PC-9 (cell line): ENCODE results near the gene DPPA3. TPM values are rescaled to one million over a fixed set of nuclear protein-coding genes. Genes with fewer than 3 reads are reported as not detected.

Source experiments
- Bru-seq: library from RNA; stranded (reverse); fragments of 400-500 nt; gene quantifications from one replicate; lab custom pipeline; 2021; lab: Mats Ljungman, UMichigan
- BruChase-seq, 2 experiments: library from RNA; stranded (reverse); fragments of 400-500 nt; gene quantifications; one replicate each; lab custom pipeline; 2021; lab: Mats Ljungman, UMichigan
- BruUV-seq: library from RNA; stranded (reverse); fragments of 400-500 nt; replicated peaks from 2 replicates; lab custom pipeline; 2021; lab: Mats Ljungman, UMichigan
- CTCF ChIA-PET: fragments of 300-600 bp; sonication (Branson Sonifier 250); formaldehyde crosslinking; loops from one replicate; lab custom pipeline; 2022; ENCODE audit warnings: antibody characterized with exemption; lab: Charles Lee
- POLR2A ChIA-PET: fragments of 300-600 bp; sonication (Branson Sonifier 250); formaldehyde crosslinking; loops from one replicate; lab custom pipeline; 2022; ENCODE audit warnings: antibody characterized with exemption; ENCODE audit not compliant: unreplicated experiment; lab: Charles Lee
- DNase-seq, 2 experiments: peaks; one replicate each; pipeline versions ENCODE4 v3.0.0 to v3.0.0-alpha.2; 2015 to 2022; ENCODE audit warnings: mixed read lengths in 1 of 2
- H2AFZ ChIP-seq: fragments of 200-600 bp; sonication (generic); 2 replicates; pipeline ENCODE4 v1.8.1; 2017; ENCODE audit warnings: antibody characterized with exemption
- H3F3A ChIP-seq: fragments of 200-600 bp; sonication (generic); 2 replicates; pipeline ENCODE4 v1.8.1; 2017; ENCODE audit warnings: antibody characterized with exemption, mild to moderate bottlenecking, low read depth; ENCODE audit not compliant: insufficient read depth
- H3K27ac ChIP-seq: fragments of 200-600 bp; sonication (generic); 2 replicates; pipeline ENCODE4 v1.6.1; 2016; ENCODE audit warnings: mixed run types
- H3K27me3 ChIP-seq: fragments of 200-600 bp; sonication (generic); 2 replicates; pipeline ENCODE4 v1.6.1; 2016; ENCODE audit warnings: low read depth, mixed run types; ENCODE audit not compliant: insufficient read depth
- H3K36me3 ChIP-seq: fragments of 200-600 bp; sonication (generic); 2 replicates; pipeline ENCODE4 v1.6.1; 2016; ENCODE audit warnings: low read depth, mixed run types
- H3K4me1 ChIP-seq: fragments of 200-600 bp; sonication (generic); replicated peaks from 2 replicates; pipeline ENCODE4 v1.6.1; 2016; ENCODE audit warnings: mixed run types; ENCODE audit not compliant: insufficient read depth
- H3K4me2 ChIP-seq: fragments of 200-600 bp; sonication (generic); 2 replicates; pipeline ENCODE4 v1.6.1; 2017; ENCODE audit warnings: mixed run types
- H3K4me3 ChIP-seq: fragments of 200-600 bp; sonication (generic); 2 replicates; pipeline ENCODE4 v1.6.1; 2016; ENCODE audit warnings: mixed run types
- H3K79me2 ChIP-seq: fragments of 200-600 bp; sonication (generic); 2 replicates; pipeline ENCODE4 v1.6.1; 2017; ENCODE audit warnings: low read depth, mixed run types
- H3K9me2 ChIP-seq: fragments of 200-600 bp; sonication (generic); 2 replicates; pipeline ENCODE4 v1.8.1; 2017; ENCODE audit warnings: mild to moderate bottlenecking; ENCODE audit not compliant: insufficient read depth
- H3K9me3 ChIP-seq: fragments of 200-600 bp; sonication (generic); 2 replicates; pipeline ENCODE4 v1.8.1; 2016; ENCODE audit warnings: low read depth; ENCODE audit not compliant: insufficient read depth
- H4K20me1 ChIP-seq: fragments of 200-600 bp; sonication (generic); 2 replicates; pipeline ENCODE4 v1.8.1; 2017; ENCODE audit not compliant: insufficient read depth
- EZH2 ChIP-seq: fragments of 200-600 bp; sonication (generic); IDR thresholded peaks from 2 replicates; pipeline ENCODE4 v1.8.0; 2017; ENCODE audit warnings: antibody characterized with exemption, low read depth
- intact Hi-C: fragments of 100-400 bp; cut with micrococcal nuclease; formaldehyde crosslinking; loops from one replicate; pipeline ENCODE4 v1.10.0; 2022; ENCODE audit not compliant: unreplicated experiment
- long read RNA-seq: library from polyadenylated mRNA; stranded (forward); transcript quantifications from one replicate; pipeline ENCODE4 v2.0.0, GENCODE V29; 2022
- total RNA-seq: library from RNA; stranded (reverse); gene quantifications from 2 replicates; pipeline ENCODE4 v1.2.3, GENCODE V29; 2021
- TF ChIP-seq, protein P1 (sequence below): fragments of 200-600 bp; sonication (generic); conservative IDR thresholded peaks from 2 replicates; pipeline ENCODE4 v1.6.1; 2017; ENCODE audit warnings: mixed run types, antibody characterized with exemption, mild to moderate bottlenecking, moderate library complexity

DPPA3 gene
- total RNA-seq (not detected in 2 replicates), Bru-seq, nascent RNA (not detected), BruChase-seq, experiment 1, labeled RNA remaining after a 2-hour chase (not detected), BruChase-seq, experiment 2, labeled RNA remaining after a 6-hour chase (not detected)
- long read RNA-seq: 0 reads

DNA sequence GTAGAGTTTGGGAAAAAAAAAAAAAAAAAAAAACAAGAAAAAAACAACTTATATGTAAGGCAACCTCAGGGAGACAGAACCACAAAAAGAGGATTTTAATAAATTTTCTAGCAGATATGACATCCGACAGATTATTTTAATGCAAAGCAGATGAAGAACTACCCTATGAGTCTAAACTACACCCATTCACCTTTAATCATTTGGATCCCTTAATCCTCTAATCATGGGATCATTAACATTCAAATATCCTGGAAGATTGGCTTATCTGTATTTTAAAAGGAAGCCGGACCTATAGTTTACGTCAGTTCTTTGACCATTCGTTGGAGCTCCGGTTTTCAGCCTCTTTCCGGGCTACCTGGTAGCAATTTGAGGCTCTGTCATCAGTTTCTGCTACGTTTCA is at the start of gene DPPA3:
TSS of gene DPPA3 (plus strand) at position 301 of the 400 bp plus-strand sequence. CDS start 138 bp downstream, outside the sequence.
- Histone ChIP-seq H2AFZ (no peak within 1 kb of the TSS), H4K20me1 (no peaks in the 10 kb centered on the region), H3K9me3 (no peaks in the 10 kb centered on the region), H3K4me2 (no peak within 1 kb of the TSS), H3K27ac (no peak within 1 kb of the TSS), H3F3A (no peaks in the 10 kb centered on the region), H3K4me3 (no peak within 1 kb of the TSS), H3K4me1 (no peaks in the 10 kb centered on the region), H3K36me3 (no peaks in the 10 kb centered on the region), H3K79me2 (no peaks in the 10 kb centered on the region), H3K27me3 (no peaks in the 10 kb centered on the region), H3K9me2 (no peaks in the 10 kb centered on the region)
- intact Hi-C loops: no loop called here
- CTCF ChIA-PET: interaction anchor here (0.6 kb wide), 1 partner anchor 51 kb away, joined by 3 read pairs; no protein-coding TSS in a partner anchor
- POLR2A ChIA-PET: no interaction called here
- no peak for DNase-seq
- BruUV-seq: no TSS peak
- TF ChIP-seq, protein P1, sequence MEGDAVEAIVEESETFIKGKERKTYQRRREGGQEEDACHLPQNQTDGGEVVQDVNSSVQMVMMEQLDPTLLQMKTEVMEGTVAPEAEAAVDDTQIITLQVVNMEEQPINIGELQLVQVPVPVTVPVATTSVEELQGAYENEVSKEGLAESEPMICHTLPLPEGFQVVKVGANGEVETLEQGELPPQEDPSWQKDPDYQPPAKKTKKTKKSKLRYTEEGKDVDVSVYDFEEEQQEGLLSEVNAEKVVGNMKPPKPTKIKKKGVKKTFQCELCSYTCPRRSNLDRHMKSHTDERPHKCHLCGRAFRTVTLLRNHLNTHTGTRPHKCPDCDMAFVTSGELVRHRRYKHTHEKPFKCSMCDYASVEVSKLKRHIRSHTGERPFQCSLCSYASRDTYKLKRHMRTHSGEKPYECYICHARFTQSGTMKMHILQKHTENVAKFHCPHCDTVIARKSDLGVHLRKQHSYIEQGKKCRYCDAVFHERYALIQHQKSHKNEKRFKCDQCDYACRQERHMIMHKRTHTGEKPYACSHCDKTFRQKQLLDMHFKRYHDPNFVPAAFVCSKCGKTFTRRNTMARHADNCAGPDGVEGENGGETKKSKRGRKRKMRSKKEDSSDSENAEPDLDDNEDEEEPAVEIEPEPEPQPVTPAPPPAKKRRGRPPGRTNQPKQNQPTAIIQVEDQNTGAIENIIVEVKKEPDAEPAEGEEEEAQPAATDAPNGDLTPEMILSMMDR: no peak
- no peak for TF ChIP-seq EZH2

DNA sequence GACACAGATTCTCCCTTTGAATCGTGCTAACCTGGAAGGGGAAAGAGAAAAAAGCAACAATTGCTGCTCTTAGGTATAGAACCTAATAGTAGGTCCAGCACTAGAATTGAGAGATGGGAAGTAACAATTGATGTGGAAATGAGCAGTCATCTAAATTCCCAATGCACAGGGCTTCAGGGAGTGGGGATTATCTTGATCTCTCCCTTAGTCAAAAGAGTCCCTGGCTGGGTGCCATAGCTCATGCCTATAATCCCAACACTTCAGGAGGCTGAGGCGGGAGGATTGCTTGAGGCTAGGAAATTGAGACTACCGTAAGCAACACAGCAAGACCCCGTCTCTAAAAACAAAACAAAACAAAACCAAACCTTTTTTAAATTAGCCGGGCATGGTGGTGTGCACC is 49.5 kb upstream of the DPPA3 start:
- no peaks in the 10 kb centered on the region for H3K9me3 ChIP-seq
- no peak for DNase-seq
- no peak overlapping the region for H3K27ac ChIP-seq
- H3K4me3 ChIP-seq: no peak overlapping the region
- H2AFZ ChIP-seq: no peak overlapping the region
- H3K79me2 ChIP-seq: no peaks in the 10 kb centered on the region
- ChIA-PET POLR2A (no interaction called here), CTCF (no interaction called here)
- no peaks in the 10 kb centered on the region for H3K9me2 ChIP-seq
- H3K36me3 ChIP-seq: no peaks in the 10 kb centered on the region
- intact Hi-C loops: no loop called here
- no peak for TF ChIP-seq EZH2
- TF ChIP-seq, protein P1: no peak
- H3K27me3 ChIP-seq: no peaks in the 10 kb centered on the region
- H3K4me2 ChIP-seq: no peak overlapping the region
- H3K4me1 ChIP-seq: no peaks in the 10 kb centered on the region
- no TSS peak for BruUV-seq
- H4K20me1 ChIP-seq: no peaks in the 10 kb centered on the region
- H3F3A ChIP-seq: no peaks in the 10 kb centered on the region

DNA sequence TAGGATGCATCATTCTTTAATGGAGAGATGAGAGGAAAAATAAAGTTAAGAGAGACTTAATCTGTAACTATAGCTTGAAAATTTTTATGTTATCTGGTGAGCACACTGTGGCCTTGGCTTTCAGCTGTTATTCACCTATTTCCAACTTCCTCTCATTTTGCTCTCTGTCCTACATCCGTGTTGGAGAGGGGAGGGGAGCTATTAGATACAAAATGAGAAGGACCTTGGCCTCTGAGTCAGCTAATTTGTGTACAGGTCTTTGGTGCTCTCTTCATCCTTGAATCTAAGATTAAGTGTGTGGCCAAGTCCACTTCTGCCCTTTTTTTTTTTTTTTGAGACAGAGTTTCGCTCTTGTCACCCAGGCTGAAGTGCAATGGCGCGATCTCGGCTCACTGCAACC is 44.6 kb upstream of the DPPA3 start:
- CTCF ChIA-PET: interaction anchor here (0.5 kb wide), 1 partner anchor 256 kb away, joined by 4 read pairs; no protein-coding TSS in a partner anchor
- Histone ChIP-seq H3K9me3 (no peaks in the 10 kb centered on the region), H3K36me3 (no peaks in the 10 kb centered on the region), H3K27ac (no peak overlapping the region), H3K79me2 (no peaks in the 10 kb centered on the region), H3K9me2 (no peaks in the 10 kb centered on the region), H2AFZ (no peak overlapping the region), H3K27me3 (no peaks in the 10 kb centered on the region), H3K4me3 (no peak overlapping the region), H3F3A (no peaks in the 10 kb centered on the region), H3K4me2 (no peak overlapping the region), H4K20me1 (no peaks in the 10 kb centered on the region), H3K4me1 (no peaks in the 10 kb centered on the region)
- BruUV-seq: no TSS peak
- DNase-seq: no peak
- intact Hi-C loops: no loop called here
- POLR2A ChIA-PET: interaction anchor here (0.6 kb wide), 2 partner anchors 317 to 460 kb away, joined by 3 to 8 read pairs; no protein-coding TSS in a partner anchor
- TF ChIP-seq, protein P1: no peak
- no peak for TF ChIP-seq EZH2
